Fibroblast of pulmonary artery (primary cell): ENCODE measurements around the gene AGAP1.

Source experiments
- DNase-seq: peaks from one replicate; pipeline ENCODE4 v3.0.0-alpha.2; 2010; ENCODE audit warnings: low read depth
- H3K4me3 ChIP-seq: replicated peaks from 2 replicates; pipeline ENCODE4 v1.5.1; 2011; ENCODE audit warnings: low read depth, mild to moderate bottlenecking, control low read depth, low read length, moderate library complexity
- CTCF ChIP-seq: IDR thresholded peaks from 2 replicates; pipeline ENCODE4 v1.5.1; 2011; ENCODE audit warnings: mild to moderate bottlenecking, control low read depth, low read length, inconsistent platforms; ENCODE audit errors: missing control alignments

The AGAP1 gene

GRCh38 chr2:235538981-235539380, 45.1 kb downstream of the AGAP1 start:
- DNase-seq: no peak
- no peak for TF ChIP-seq CTCF
- H3K4me3 ChIP-seq: no peak overlapping the region

- no peak for DNase-seq
- no peak for TF ChIP-seq CTCF
- H3K4me3 ChIP-seq: no peak overlapping the region
These were observed 45.9 kb downstream of the AGAP1 start for GRCh38 chr2:235539773-235540172.

- no peak for DNase-seq
- no peak overlapping the region for H3K4me3 ChIP-seq
- TF ChIP-seq CTCF: no peak
These were observed 47.2 kb downstream of the AGAP1 start for GRCh38 chr2:235541016-235541415.

GRCh38 chr2:235541838-235542549, 48.2 kb downstream of the AGAP1 start:
- no peak overlapping the region for H3K4me3 ChIP-seq
- TF ChIP-seq CTCF: no peak
- DNase-seq: no peak

GRCh38 chr2:235542733-235543127, 48.9 kb downstream of the AGAP1 start:
- TF ChIP-seq CTCF: no peak
- H3K4me3 ChIP-seq: no peak overlapping the region
- DNase-seq: no peak

GRCh38 chr2:235543128-235543750, 49.4 kb downstream of the AGAP1 start:
- no peak overlapping the region for H3K4me3 ChIP-seq
- TF ChIP-seq CTCF: no peak
- DNase-seq: no peak
